Effector memory CD4-positive, alpha-beta T cell (primary cell): ENCODE measurements around the gene ZNF35.

Experiments used
- DNase-seq, 3 donors: peaks; one replicate each; pipeline ENCODE4 v3.0.0-alpha.2; 2020
- H3K27ac ChIP-seq: 2 replicates; pipeline ENCODE4 v1.7.0; 2013; ENCODE audit warnings: mild to moderate bottlenecking, low read length, moderate library complexity; ENCODE audit not compliant: insufficient read depth, poor library complexity, severe bottlenecking
- H3K27me3 ChIP-seq: replicated peaks from 2 replicates; pipeline ENCODE4 v1.7.0; 2013; ENCODE audit warnings: mild to moderate bottlenecking, low read length; ENCODE audit not compliant: insufficient read depth, control insufficient read depth, poor library complexity, severe bottlenecking
- H3K36me3 ChIP-seq: 2 replicates; pipeline ENCODE4 v1.7.0; 2013; ENCODE audit warnings: mild to moderate bottlenecking, low read length, moderate library complexity; ENCODE audit not compliant: control insufficient read depth, insufficient read depth
- H3K4me1 ChIP-seq: 2 replicates; pipeline ENCODE4 v1.7.0; 2013; ENCODE audit warnings: low read length, mild to moderate bottlenecking; ENCODE audit not compliant: control insufficient read depth, insufficient read depth, poor library complexity, severe bottlenecking
- H3K4me3 ChIP-seq: 2 replicates; pipeline ENCODE4 v1.7.0; 2013; ENCODE audit warnings: low read length, low read depth, mild to moderate bottlenecking; ENCODE audit not compliant: insufficient read depth, poor library complexity, severe bottlenecking
- H3K9me3 ChIP-seq: 2 replicates; pipeline ENCODE4 v1.7.0; 2013; ENCODE audit warnings: mild to moderate bottlenecking, low read length, moderate library complexity; ENCODE audit not compliant: control insufficient read depth
- total RNA-seq, 3 donors: gene quantifications; one replicate each; lab custom pipeline; 2026; lab: John Stamatoyannopoulos, UW

ZNF35 gene
- 1.4 to 3.9 (median 3.6) reads per million in 3 donors for total RNA-seq

GRCh38 chr3:44648564-44649229 lies at the start of gene ZNF35:
Gene ZNF35, plus strand, starts transcription at chr3:44648732. Its CDS starts 2,336 bp downstream, at chr3:44651068.
- no peak within 1 kb of the TSS for H3K27ac ChIP-seq
- H3K4me3 ChIP-seq, result peak within 1 kb of the TSS; percentile 67
- peaks cover 8% of the 10 kb centered on the region for H3K36me3 ChIP-seq
- no peaks in the 10 kb centered on the region for H3K27me3 ChIP-seq
- DNase-seq, result no peak
- H3K9me3 ChIP-seq, result peaks cover 4% of the 10 kb centered on the region
- no peaks in the 10 kb centered on the region for H3K4me1 ChIP-seq

- no peak overlapping the region for H3K4me3 ChIP-seq
- DNase-seq, result no peak
- H3K27me3 ChIP-seq, result no peaks in the 10 kb centered on the region
- H3K27ac ChIP-seq, result no peak overlapping the region
- H3K9me3 ChIP-seq, result no peaks in the 10 kb centered on the region
- no peaks in the 10 kb centered on the region for H3K4me1 ChIP-seq
- no peaks in the 10 kb centered on the region for H3K36me3 ChIP-seq
Measured at GRCh38 chr3:44601749-44602148, 46.8 kb upstream of the ZNF35 start.

GRCh38 chr3:44612678-44613077 lies 35.9 kb upstream of the ZNF35 start:
- no peak for DNase-seq
- H3K36me3 ChIP-seq, result no peaks in the 10 kb centered on the region
- no peak overlapping the region for H3K4me3 ChIP-seq
- no peak overlapping the region for H3K27ac ChIP-seq
- no peaks in the 10 kb centered on the region for H3K4me1 ChIP-seq
- H3K9me3 ChIP-seq, result no peaks in the 10 kb centered on the region
- H3K27me3 ChIP-seq, result no peaks in the 10 kb centered on the region

- H3K27me3 ChIP-seq, result no peaks in the 10 kb centered on the region
- peak within 1 kb of the TSS; percentile 69 for H3K4me3 ChIP-seq
- H3K9me3 ChIP-seq, result no peaks in the 10 kb centered on the region
- peak in 2 of 3 donors; percentile 2 to 8 for DNase-seq
- peaks cover 6% of the 10 kb centered on the region for H3K36me3 ChIP-seq
- H3K4me1 ChIP-seq, result peaks cover 3% of the 10 kb centered on the region
- peak within 1 kb of the TSS; percentile 43 for H3K27ac ChIP-seq
Measured at GRCh38 chr3:44624749-44625480, 23.6 kb upstream of the ZNF35 start, which contains the start of gene ZNF197. Gene ZNF197, plus strand, starts transcription at chr3:44625036. Its CDS starts 4,119 bp downstream, at chr3:44629155.

- H3K27ac ChIP-seq, result no peak overlapping the region
- H3K9me3 ChIP-seq, result no peaks in the 10 kb centered on the region
- no peak overlapping the region for H3K4me3 ChIP-seq
- no peaks in the 10 kb centered on the region for H3K27me3 ChIP-seq
- no peak for DNase-seq
- peaks cover 3% of the 10 kb centered on the region for H3K4me1 ChIP-seq
- peaks cover 25% of the 10 kb centered on the region for H3K36me3 ChIP-seq
Measured at GRCh38 chr3:44628716-44629115, 19.8 kb upstream of the ZNF35 start.

GRCh38 chr3:44632193-44632592 lies 16.3 kb upstream of the ZNF35 start:
- DNase-seq, result no peak
- H3K4me3 ChIP-seq, result no peak overlapping the region
- no peaks in the 10 kb centered on the region for H3K4me1 ChIP-seq
- H3K27ac ChIP-seq, result no peak overlapping the region
- no peaks in the 10 kb centered on the region for H3K27me3 ChIP-seq
- H3K9me3 ChIP-seq, result no peaks in the 10 kb centered on the region
- H3K36me3 ChIP-seq, result peaks cover 54% of the 10 kb centered on the region

- Histone ChIP-seq H3K27ac (no peak overlapping the region), H3K9me3 (peaks cover 38% of the 10 kb centered on the region), H3K27me3 (no peaks in the 10 kb centered on the region), H3K4me1 (no peaks in the 10 kb centered on the region), H3K4me3 (no peak overlapping the region), H3K36me3 (peaks cover 58% of the 10 kb centered on the region)
- DNase-seq, result no peak
Measured at GRCh38 chr3:44642337-44642736, 6.2 kb upstream of the ZNF35 start.

GRCh38 chr3:44643024-44643423 lies 5.5 kb upstream of the ZNF35 start:
- no peaks in the 10 kb centered on the region for H3K27me3 ChIP-seq
- DNase-seq, result no peak
- H3K4me1 ChIP-seq, result no peaks in the 10 kb centered on the region
- H3K36me3 ChIP-seq, result peaks cover 52% of the 10 kb centered on the region
- peaks cover 38% of the 10 kb centered on the region for H3K9me3 ChIP-seq
- H3K4me3 ChIP-seq, result no peak overlapping the region
- H3K27ac ChIP-seq, result no peak overlapping the region

- H3K36me3 ChIP-seq, result peaks cover 6% of the 10 kb centered on the region
- H3K9me3 ChIP-seq, result peaks cover 12% of the 10 kb centered on the region
- no peaks in the 10 kb centered on the region for H3K4me1 ChIP-seq
- no peak overlapping the region for H3K27ac ChIP-seq
- H3K4me3 ChIP-seq, result no peak overlapping the region
- DNase-seq, result no peak
- no peaks in the 10 kb centered on the region for H3K27me3 ChIP-seq
Measured at GRCh38 chr3:44647771-44648170, 761 bp upstream of the ZNF35 start.

GRCh38 chr3:44649709-44650108 lies 1.2 kb downstream of the ZNF35 start:
- Histone ChIP-seq H3K4me3 (no peak overlapping the region), H3K27ac (no peak overlapping the region), H3K36me3 (peaks cover 9% of the 10 kb centered on the region), H3K9me3 (peaks cover 4% of the 10 kb centered on the region), H3K27me3 (no peaks in the 10 kb centered on the region), H3K4me1 (no peaks in the 10 kb centered on the region)
- DNase-seq, result no peak
